Measurements from ENCODE around the gene GPR137.

The GPR137 gene

GRCh38 chr11:64327993-64328392, 42.3 kb downstream of the GPR137 start:
- Mint-ChIP-seq H3K36me3 (ENCODE audit: low read depth) (peaks cover 5% of the 10 kb centered on the region), H3K27me3 (peaks cover 6% of the 10 kb centered on the region), H3K4me3 (no peak overlapping the region), H3K4me1 (ENCODE audit: low read depth) (peaks cover 24% of the 10 kb centered on the region), H3K9me3 (peaks cover 11% of the 10 kb centered on the region), H3K27ac (no peak overlapping the region)
- intact Hi-C loops (cut with micrococcal nuclease): no loop called here

- intact Hi-C loops (cut with micrococcal nuclease): no loop called here
- Mint-ChIP-seq H3K27ac (peak overlapping the region; percentile 76), H3K4me3 (no peak overlapping the region), H3K36me3 (ENCODE audit: low read depth) (no peaks in the 10 kb centered on the region), H3K27me3 (peaks cover 6% of the 10 kb centered on the region), H3K9me3 (peaks cover 11% of the 10 kb centered on the region), H3K4me1 (ENCODE audit: low read depth) (peaks cover 37% of the 10 kb centered on the region)
These were observed 45.2 kb downstream of the GPR137 start for GRCh38 chr11:64330888-64331287.

GRCh38 chr11:64331569-64332371, 46.1 kb downstream of the GPR137 start:
- Mint-ChIP-seq H3K27me3 (peaks cover 6% of the 10 kb centered on the region), H3K4me1 (ENCODE audit: low read depth) (peaks cover 37% of the 10 kb centered on the region), H3K9me3 (peaks cover 11% of the 10 kb centered on the region), H3K27ac (peak overlapping the region; percentile 76), H3K36me3 (ENCODE audit: low read depth) (no peaks in the 10 kb centered on the region), H3K4me3 (peak overlapping the region; percentile 9)
- intact Hi-C loops (cut with micrococcal nuclease): no loop called here

- peaks cover 34% of the 10 kb centered on the region for H3K4me1 Mint-ChIP-seq (ENCODE audit: low read depth)
- no peaks in the 10 kb centered on the region for H3K9me3 Mint-ChIP-seq
- no peaks in the 10 kb centered on the region for H3K36me3 Mint-ChIP-seq (ENCODE audit: low read depth)
- no peak overlapping the region for H3K27ac Mint-ChIP-seq
- no peak overlapping the region for H3K4me3 Mint-ChIP-seq
- intact Hi-C loops (cut with micrococcal nuclease): no loop called here
- peaks cover 3% of the 10 kb centered on the region for H3K27me3 Mint-ChIP-seq
These were observed 47.9 kb downstream of the GPR137 start for GRCh38 chr11:64333556-64333955.

- Mint-ChIP-seq H3K27me3 (peaks cover 3% of the 10 kb centered on the region), H3K4me1 (ENCODE audit: low read depth) (peaks cover 49% of the 10 kb centered on the region), H3K36me3 (ENCODE audit: low read depth) (no peaks in the 10 kb centered on the region), H3K4me3 (no peak overlapping the region), H3K27ac (peak overlapping the region; percentile 42), H3K9me3 (no peaks in the 10 kb centered on the region)
- intact Hi-C loops (cut with micrococcal nuclease): no loop called here
These were observed 49.4 kb downstream of the GPR137 start for GRCh38 chr11:64334764-64335735.

GRCh38 chr11:64337538-64338249, 52.0 kb downstream of the GPR137 start:
- no peak overlapping the region for H3K4me3 Mint-ChIP-seq
- no peaks in the 10 kb centered on the region for H3K27me3 Mint-ChIP-seq
- no peaks in the 10 kb centered on the region for H3K9me3 Mint-ChIP-seq
- intact Hi-C loops (cut with micrococcal nuclease): no loop called here
- no peak overlapping the region for H3K27ac Mint-ChIP-seq
- H3K4me1 Mint-ChIP-seq (ENCODE audit: low read depth): peaks cover 56% of the 10 kb centered on the region
- peaks cover 15% of the 10 kb centered on the region for H3K36me3 Mint-ChIP-seq (ENCODE audit: low read depth)

GRCh38 chr11:64338716-64339115, 53.1 kb downstream of the GPR137 start:
- H3K9me3 Mint-ChIP-seq: no peaks in the 10 kb centered on the region
- intact Hi-C loops (cut with micrococcal nuclease): no loop called here
- H3K4me1 Mint-ChIP-seq (ENCODE audit: low read depth): peaks cover 64% of the 10 kb centered on the region
- H3K36me3 Mint-ChIP-seq (ENCODE audit: low read depth): peaks cover 25% of the 10 kb centered on the region
- peak overlapping the region; percentile 93 for H3K27ac Mint-ChIP-seq
- H3K27me3 Mint-ChIP-seq: no peaks in the 10 kb centered on the region
- H3K4me3 Mint-ChIP-seq: no peak overlapping the region

All from dendritic cell treated with granulocyte-macrophage colony-stimulating factor and Interleukin-4, amounts not matched to agents 40 ng/mL and 50 ng/mL, for 4 days (primary cell).